HFFc6 (cell line): ENCODE data around the gene AMPD3. TPM values are rescaled to one million over a fixed set of nuclear protein-coding genes. Genes with fewer than 3 reads are reported as not detected.

Experiments used
- DNase-seq: peaks from one replicate; pipeline ENCODE4 v3.0.0-alpha.2; 2018
- H3K27ac Mint-ChIP-seq: 2 replicates; pipeline ENCODE4 v1.8.0; 2020; ENCODE audit warnings: mild to moderate bottlenecking, mixed read lengths
- H3K27me3 Mint-ChIP-seq: 2 replicates; pipeline ENCODE4 v1.8.0; 2021; ENCODE audit warnings: mild to moderate bottlenecking, moderate library complexity, mixed read lengths; ENCODE audit not compliant: insufficient read depth
- H3K36me3 Mint-ChIP-seq: 2 replicates; pipeline ENCODE4 v1.8.0; 2021; ENCODE audit warnings: low read depth, mixed read lengths
- H3K4me1 Mint-ChIP-seq: 2 replicates; pipeline ENCODE4 v1.8.0; 2020; ENCODE audit warnings: low read depth, mixed read lengths
- H3K4me3 Mint-ChIP-seq: 2 replicates; pipeline ENCODE4 v1.8.0; 2020; ENCODE audit warnings: mild to moderate bottlenecking, moderate library complexity, mixed read lengths
- H3K9me3 Mint-ChIP-seq: 2 replicates; pipeline ENCODE4 v1.8.0; 2020; ENCODE audit warnings: mild to moderate bottlenecking, mixed read lengths
- total RNA-seq, 6 experiments: library from RNA; stranded (reverse); fragmentation: NEBNext Ultra II Directional; extraction: Animal tissue kit (Norgen Biotek cat#: 25700); gene quantifications; 2 replicates in 1 of 6; 3 replicates in 5 of 6; pipeline ENCODE4 v1.2.3, GENCODE V29; 2021
- TF ChIP-seq, protein P1 (sequence below): fragments of 200-600 bp; sonication (generic); IDR thresholded peaks from 2 replicates; pipeline ENCODE4 v1.5.0; 2021; ENCODE audit warnings: antibody characterized with exemption, mild to moderate bottlenecking

AMPD3 gene
- total RNA-seq, 6 experiments from 2014 or later, result 9.6 to 10.6 (median 10.0) TPM

DNA sequence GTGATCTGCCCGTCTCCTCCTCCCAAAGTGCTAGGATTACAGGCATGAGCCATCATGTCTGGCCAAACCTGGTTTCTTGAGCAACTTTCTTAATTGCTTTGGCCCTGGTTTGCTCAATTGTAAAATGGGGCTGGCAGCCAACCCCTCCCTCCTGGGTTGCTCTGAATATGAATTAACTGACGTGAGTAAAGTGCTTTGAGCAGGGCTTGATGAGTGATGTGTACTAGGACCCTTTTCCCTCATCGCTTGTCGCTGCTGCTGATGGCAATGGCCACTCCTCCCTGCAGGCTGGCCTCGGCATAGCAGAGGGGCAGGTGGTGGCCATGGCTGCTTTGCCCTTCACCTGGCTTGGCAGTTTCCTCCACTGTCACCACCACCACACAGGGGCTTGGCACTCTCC is 44.4 kb downstream of the AMPD3 start:
- no peak for DNase-seq
- TF ChIP-seq, protein P1, sequence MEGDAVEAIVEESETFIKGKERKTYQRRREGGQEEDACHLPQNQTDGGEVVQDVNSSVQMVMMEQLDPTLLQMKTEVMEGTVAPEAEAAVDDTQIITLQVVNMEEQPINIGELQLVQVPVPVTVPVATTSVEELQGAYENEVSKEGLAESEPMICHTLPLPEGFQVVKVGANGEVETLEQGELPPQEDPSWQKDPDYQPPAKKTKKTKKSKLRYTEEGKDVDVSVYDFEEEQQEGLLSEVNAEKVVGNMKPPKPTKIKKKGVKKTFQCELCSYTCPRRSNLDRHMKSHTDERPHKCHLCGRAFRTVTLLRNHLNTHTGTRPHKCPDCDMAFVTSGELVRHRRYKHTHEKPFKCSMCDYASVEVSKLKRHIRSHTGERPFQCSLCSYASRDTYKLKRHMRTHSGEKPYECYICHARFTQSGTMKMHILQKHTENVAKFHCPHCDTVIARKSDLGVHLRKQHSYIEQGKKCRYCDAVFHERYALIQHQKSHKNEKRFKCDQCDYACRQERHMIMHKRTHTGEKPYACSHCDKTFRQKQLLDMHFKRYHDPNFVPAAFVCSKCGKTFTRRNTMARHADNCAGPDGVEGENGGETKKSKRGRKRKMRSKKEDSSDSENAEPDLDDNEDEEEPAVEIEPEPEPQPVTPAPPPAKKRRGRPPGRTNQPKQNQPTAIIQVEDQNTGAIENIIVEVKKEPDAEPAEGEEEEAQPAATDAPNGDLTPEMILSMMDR, result no peak
- Mint-ChIP-seq H3K9me3 (no peaks in the 10 kb centered on the region), H3K27ac (no peak overlapping the region), H3K4me3 (no peak overlapping the region), H3K36me3 (peaks cover 29% of the 10 kb centered on the region), H3K27me3 (no peaks in the 10 kb centered on the region; the same call in 1 of the 2 replicates), H3K4me1 (no peaks in the 10 kb centered on the region)

DNA sequence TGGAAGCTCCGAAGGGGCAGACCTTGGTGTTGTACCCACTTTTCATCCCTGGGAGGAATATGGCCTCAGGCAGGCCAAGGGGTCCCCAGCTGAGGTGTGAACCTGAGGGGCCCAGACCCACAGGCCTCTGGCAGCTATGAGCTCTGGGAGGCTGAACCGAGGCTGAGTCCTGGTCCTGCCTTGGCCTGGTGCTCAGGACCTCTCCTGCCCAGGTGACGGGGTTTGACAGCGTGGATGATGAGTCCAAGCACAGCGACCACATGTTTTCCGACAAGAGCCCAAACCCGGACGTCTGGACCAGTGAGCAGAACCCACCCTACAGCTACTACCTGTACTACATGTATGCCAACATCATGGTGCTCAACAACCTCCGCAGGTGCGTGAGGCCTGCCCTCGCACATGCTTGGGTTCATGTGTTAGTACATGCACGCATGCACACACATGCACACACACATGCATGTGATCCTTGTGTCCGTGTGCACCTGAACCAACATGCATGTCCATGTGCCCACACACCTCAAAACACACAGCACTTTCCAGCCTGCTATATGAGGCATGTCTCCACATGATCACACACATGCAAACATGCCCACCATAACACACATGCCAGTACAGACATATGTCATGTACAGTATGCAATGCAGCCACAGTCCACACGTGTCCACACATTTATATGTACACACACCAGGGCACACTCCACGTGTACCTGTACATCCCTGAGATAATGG is 45.0 kb downstream of the AMPD3 start:
- H3K4me1 Mint-ChIP-seq, result peaks cover under 1% of the 10 kb centered on the region; the same call in 1 of the 2 replicates
- no peak overlapping the region for H3K4me3 Mint-ChIP-seq
- H3K36me3 Mint-ChIP-seq, result peaks cover 30% of the 10 kb centered on the region
- H3K27me3 Mint-ChIP-seq, result no peaks in the 10 kb centered on the region; the same call in 1 of the 2 replicates
- TF ChIP-seq, protein P1, result no peak
- no peak overlapping the region for H3K27ac Mint-ChIP-seq
- no peak for DNase-seq
- H3K9me3 Mint-ChIP-seq, result no peaks in the 10 kb centered on the region

DNA sequence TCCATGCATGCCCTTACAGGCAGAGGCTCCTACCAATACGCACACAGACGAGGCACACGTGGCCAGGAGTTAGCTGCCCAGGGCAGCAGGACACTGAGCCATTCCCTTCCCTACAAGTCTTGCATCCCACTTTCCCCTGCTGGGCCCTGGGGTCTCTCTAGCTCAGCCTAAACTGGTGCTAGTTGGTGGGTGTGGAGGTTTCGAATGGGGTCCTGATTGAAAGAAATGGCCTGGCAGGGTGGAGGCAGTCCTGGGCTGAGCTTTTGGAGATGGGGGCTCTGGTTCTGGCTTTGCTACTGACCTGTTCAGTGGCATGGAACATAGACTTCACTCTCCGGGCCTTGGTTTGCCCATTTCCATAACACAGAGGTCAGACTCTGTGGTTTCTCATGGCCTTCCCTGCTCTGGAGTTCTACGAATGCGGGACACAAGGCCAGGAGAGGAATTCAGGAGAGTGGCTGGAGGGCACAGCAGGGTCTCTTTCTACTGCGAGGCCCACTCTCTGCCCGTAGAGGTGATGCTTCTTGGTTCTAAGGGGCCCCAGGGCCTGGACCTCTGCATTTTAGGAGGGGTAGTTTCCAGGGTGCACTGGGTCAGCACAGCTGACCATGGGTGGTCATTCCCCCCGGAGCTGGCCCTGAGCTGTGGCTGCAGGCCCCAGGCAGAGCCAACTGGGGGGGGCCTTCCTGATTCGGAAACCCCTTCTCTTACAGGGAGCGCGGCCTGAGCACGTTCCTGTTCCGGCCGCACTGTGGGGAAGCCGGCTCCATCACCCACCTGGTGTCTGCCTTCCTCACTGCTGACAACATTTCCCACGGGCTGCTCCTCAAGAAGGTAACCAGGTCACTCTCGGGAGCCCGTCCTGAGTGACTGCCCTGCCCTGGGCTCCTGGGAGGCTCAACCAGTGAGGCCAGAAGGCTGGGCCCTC is 46.0 kb downstream of the AMPD3 start:
- H3K36me3 Mint-ChIP-seq, result peaks cover 30% of the 10 kb centered on the region
- no peaks in the 10 kb centered on the region for H3K9me3 Mint-ChIP-seq
- H3K27me3 Mint-ChIP-seq, result no peaks in the 10 kb centered on the region; the same call in 1 of the 2 replicates
- H3K4me3 Mint-ChIP-seq, result no peak overlapping the region
- peaks cover 10% of the 10 kb centered on the region; the same call in 1 of the 2 replicates for H3K4me1 Mint-ChIP-seq
- no peak for DNase-seq
- no peak overlapping the region for H3K27ac Mint-ChIP-seq
- TF ChIP-seq, protein P1, result no peak

DNA sequence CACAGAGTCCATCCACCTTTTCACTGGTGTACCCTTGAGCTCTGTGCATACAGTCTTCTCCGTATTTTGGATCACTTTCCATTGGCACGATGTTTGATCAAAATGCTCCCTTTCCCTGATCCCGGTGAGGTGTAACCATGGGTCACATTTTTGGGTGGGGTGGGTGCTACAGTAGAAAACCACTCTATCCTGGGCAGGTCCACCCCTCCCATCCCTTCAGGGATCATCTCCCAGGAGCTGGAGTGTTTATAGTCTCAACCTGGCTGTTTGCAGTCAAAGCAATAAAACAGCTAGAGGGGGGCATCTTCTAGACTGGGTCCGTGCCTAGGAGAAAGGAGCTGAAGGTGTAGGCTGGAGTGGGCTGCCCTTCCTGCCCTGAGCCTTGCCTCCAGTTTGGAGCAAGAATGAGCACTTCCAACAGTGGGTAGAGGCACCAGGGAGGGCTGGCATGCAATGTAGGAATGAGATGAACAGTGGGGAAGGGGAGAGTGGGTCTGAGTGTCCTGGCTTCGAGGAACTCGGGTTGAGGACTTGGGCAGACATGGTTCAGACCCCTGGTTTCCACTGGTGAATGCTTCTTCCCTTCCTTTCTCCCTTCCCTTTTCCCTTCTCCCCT is 47.1 kb downstream of the AMPD3 start:
- no peak for DNase-seq
- H3K4me3 Mint-ChIP-seq, result no peak overlapping the region
- peaks cover 10% of the 10 kb centered on the region; the same call in 1 of the 2 replicates for H3K4me1 Mint-ChIP-seq
- no peaks in the 10 kb centered on the region; the same call in 1 of the 2 replicates for H3K27me3 Mint-ChIP-seq
- peaks cover 24% of the 10 kb centered on the region for H3K36me3 Mint-ChIP-seq
- H3K9me3 Mint-ChIP-seq, result no peaks in the 10 kb centered on the region
- TF ChIP-seq, protein P1, result no peak
- H3K27ac Mint-ChIP-seq, result no peak overlapping the region

DNA sequence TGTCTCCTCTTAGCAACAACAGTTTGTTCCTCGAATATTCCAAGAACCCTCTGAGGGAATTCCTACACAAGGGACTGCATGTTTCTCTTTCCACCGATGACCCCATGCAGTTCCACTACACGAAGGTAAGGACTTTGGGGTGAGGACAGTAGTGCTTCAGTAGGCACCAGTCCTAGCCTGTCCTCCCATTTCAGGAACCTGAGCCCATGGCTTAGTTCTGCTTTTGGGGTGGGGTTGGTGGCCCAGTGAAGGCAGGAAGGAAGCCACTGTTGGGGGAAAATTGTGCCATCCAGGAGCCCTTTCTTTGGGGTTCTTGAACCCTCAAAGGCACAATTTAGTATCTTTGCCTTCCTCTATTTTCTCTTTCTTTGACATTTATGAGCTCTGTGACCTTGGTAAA is 47.7 kb downstream of the AMPD3 start:
- no peak overlapping the region for H3K27ac Mint-ChIP-seq
- no peaks in the 10 kb centered on the region for H3K9me3 Mint-ChIP-seq
- peaks cover 10% of the 10 kb centered on the region; the same call in 1 of the 2 replicates for H3K4me1 Mint-ChIP-seq
- no peaks in the 10 kb centered on the region; the same call in 1 of the 2 replicates for H3K27me3 Mint-ChIP-seq
- no peak for DNase-seq
- H3K36me3 Mint-ChIP-seq, result peaks cover 19% of the 10 kb centered on the region
- TF ChIP-seq, protein P1, result no peak
- no peak overlapping the region for H3K4me3 Mint-ChIP-seq
